PC-3 (cell line): Measurements from ENCODE around the gene SLC35F3. TPM values are rescaled to one million over a fixed set of nuclear protein-coding genes. Genes with fewer than 3 reads are reported as not detected.

ENCODE experiments used
- ATAC-seq: fragments of 200-7000 bp; cut with Tn5 transposase; 2 replicates; pipeline ENCODE4 v1.9.1; 2020; ENCODE audit warnings: mild to moderate bottlenecking, moderate library complexity
- BruUV-seq: library from RNA; stranded (reverse); fragments of 400-500 nt; replicated peaks from 2 replicates; lab custom pipeline; 2021; lab: Mats Ljungman, UMichigan
- CTCF ChIA-PET: fragments of 300-600 bp; sonication (Branson Sonifier 250); formaldehyde crosslinking; loops from one replicate; lab custom pipeline; 2022; ENCODE audit warnings: antibody characterized with exemption; lab: Charles Lee
- POLR2A ChIA-PET: fragments of 300-600 bp; sonication (Branson Sonifier 250); formaldehyde crosslinking; loops from one replicate; lab custom pipeline; 2022; ENCODE audit warnings: antibody characterized with exemption; ENCODE audit not compliant: unreplicated experiment; lab: Charles Lee
- DNase-seq: peaks from one replicate; pipeline ENCODE4 v3.0.0-alpha.2; 2015
- H2AFZ ChIP-seq: fragments of 300-600 bp; sonication (generic); 2 replicates; pipeline ENCODE4 v1.6.0; 2016; ENCODE audit warnings: antibody characterized with exemption, low read length
- H3F3A ChIP-seq: fragments of 300-600 bp; sonication (generic); one replicate; pipeline ENCODE4 v1.6.0; 2017; ENCODE audit warnings: antibody characterized with exemption, low read length, control low read depth, mild to moderate bottlenecking; ENCODE audit not compliant: unreplicated experiment
- H3K27ac ChIP-seq: fragments of 300-600 bp; sonication (generic); 2 replicates; pipeline ENCODE4 v1.5.1; 2016; ENCODE audit warnings: mild to moderate bottlenecking, low read length
- H3K27me3 ChIP-seq: fragments of 300-600 bp; sonication (generic); 2 replicates; pipeline ENCODE4 v1.6.1; 2016; ENCODE audit warnings: low read length, mixed read lengths
- H3K36me3 ChIP-seq: fragments of 300-600 bp; sonication (generic); 2 replicates; pipeline ENCODE4 v1.6.1; 2016; ENCODE audit warnings: low read depth, mixed run types, low read length, mixed read lengths
- H3K4me1 ChIP-seq: fragments of 300-600 bp; sonication (generic); 2 replicates; pipeline ENCODE4 v1.5.1; 2016; ENCODE audit warnings: low read length; ENCODE audit not compliant: insufficient read depth
- H3K4me2 ChIP-seq: fragments of 300-600 bp; sonication (generic); 2 replicates; pipeline ENCODE4 v1.6.0; 2016; ENCODE audit warnings: low read length
- H3K4me3 ChIP-seq: fragments of 300-600 bp; sonication (generic); 2 replicates; pipeline ENCODE4 v1.5.1; 2016; ENCODE audit warnings: mild to moderate bottlenecking, low read length, mixed read lengths
- H3K79me2 ChIP-seq: fragments of 300-600 bp; sonication (generic); 2 replicates; pipeline ENCODE4 v1.6.1; 2017; ENCODE audit warnings: low read length, mixed read lengths
- H3K9ac ChIP-seq: fragments of 300-600 bp; sonication (generic); 2 replicates; pipeline ENCODE4 v1.6.0; 2016; ENCODE audit warnings: mild to moderate bottlenecking, low read length
- H3K9me2 ChIP-seq: fragments of 300-600 bp; sonication (generic); replicated peaks from 2 replicates; pipeline ENCODE4 v1.6.1; 2016; ENCODE audit warnings: mixed run types, low read length, mixed read lengths
- H3K9me3 ChIP-seq: fragments of 300-600 bp; sonication (generic); 2 replicates; pipeline ENCODE4 v1.6.1; 2016; ENCODE audit warnings: low read length, mixed read lengths
- H4K20me1 ChIP-seq: fragments of 300-600 bp; sonication (generic); 2 replicates; pipeline ENCODE4 v1.6.1; 2016; ENCODE audit warnings: low read length, mixed read lengths
- EZH2 ChIP-seq: fragments of 300-600 bp; sonication (generic); IDR thresholded peaks from one replicate; pipeline ENCODE4 v1.6.1; 2017; ENCODE audit warnings: antibody characterized with exemption, mild to moderate bottlenecking, low read length; ENCODE audit not compliant: unreplicated experiment
- EZH2phosphoT487 ChIP-seq: fragments of 300-600 bp; sonication (generic); IDR thresholded peaks from 2 replicates; pipeline ENCODE4 v1.6.1; 2018; ENCODE audit warnings: mild to moderate bottlenecking, antibody characterized with exemption, low read length, borderline replicate concordance
- intact Hi-C: fragments of 100-400 bp; cut with micrococcal nuclease; formaldehyde crosslinking; loops from 2 replicates; pipeline ENCODE4 v1.9.0; 2023
- total RNA-seq: library from RNA; depleted of rRNA; stranded (reverse); fragments of >200 nt; gene quantifications from 2 replicates; pipeline ENCODE4 v1.2.3, GENCODE V29; 2014
- TF ChIP-seq, protein P1 (sequence below): fragments of 300-600 bp; sonication (generic); conservative IDR thresholded peaks from 2 replicates; pipeline ENCODE4 v1.5.1; 2017; ENCODE audit warnings: antibody characterized with exemption, low read depth, mild to moderate bottlenecking, low read length

SLC35F3 gene
- total RNA-seq, 1 experiment from 2014 or later = 17.7 TPM

DNA sequence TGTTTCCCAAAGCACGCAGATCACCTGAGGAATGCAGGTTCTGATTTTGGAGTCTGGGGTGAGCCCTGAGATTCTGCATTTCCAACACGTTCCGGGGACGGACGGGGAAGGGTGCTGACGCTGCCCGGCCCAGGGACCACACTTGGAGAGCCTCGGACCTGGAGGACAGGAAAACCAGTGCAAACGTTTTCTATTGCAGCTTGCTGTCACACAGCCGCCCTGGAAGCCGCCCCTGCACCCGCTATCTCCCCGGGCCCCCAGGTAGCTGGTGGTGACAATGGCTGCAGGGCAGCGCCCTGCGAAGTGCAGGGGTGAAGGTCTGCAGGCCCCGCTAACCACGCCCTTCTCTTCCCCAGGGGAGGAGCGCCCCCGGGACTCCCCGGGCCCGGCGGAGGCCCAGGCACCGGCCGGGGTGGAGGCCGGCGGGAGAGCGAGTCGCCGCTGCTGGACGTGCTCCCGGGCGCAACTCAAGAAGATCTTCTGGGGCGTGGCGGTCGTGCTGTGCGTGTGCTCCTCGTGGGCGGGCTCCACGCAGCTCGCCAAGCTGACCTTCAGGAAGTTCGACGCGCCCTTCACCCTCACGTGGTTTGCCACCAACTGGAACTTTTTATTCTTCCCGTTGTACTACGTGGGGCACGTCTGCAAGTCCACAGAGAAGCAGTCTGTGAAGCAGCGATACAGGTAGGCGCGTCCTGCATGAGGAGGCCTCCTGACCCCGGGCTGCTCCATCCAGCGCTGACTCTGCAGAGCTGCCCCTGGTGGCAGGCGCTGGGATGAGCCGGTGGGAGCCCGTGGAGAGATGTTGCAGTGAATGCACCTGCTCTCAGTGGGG is 326.8 kb downstream of the SLC35F3 start:
- peak; percentile 29; the same call in 1 of the 2 replicates for ATAC-seq
- no TSS peak for BruUV-seq

DNA sequence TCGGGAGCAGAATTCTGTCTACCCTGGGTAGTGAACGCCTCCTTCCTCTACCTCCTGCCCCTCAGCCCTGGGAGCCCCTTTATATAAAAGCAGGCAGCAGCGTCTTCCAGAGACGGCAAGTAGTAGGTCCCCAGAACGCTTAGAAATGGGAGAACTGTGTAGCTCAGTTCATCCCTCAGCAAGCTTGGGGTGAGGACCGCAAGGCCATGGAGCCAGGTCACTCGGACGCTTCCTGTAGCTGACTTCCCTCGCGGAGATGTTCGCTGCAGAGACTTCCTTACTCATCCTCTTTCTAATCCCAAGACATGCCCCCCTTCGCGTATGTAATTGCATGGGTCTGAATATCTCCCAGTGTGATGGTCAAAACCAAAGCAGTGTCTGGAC is 327.4 kb downstream of the SLC35F3 start:
- no peaks in the 10 kb centered on the region for H3F3A ChIP-seq
- H3K36me3 ChIP-seq = no peaks in the 10 kb centered on the region
- H3K9me3 ChIP-seq = no peaks in the 10 kb centered on the region
- TF ChIP-seq EZH2 (no peak), EZH2phosphoT487 (no peak)
- TF ChIP-seq, protein P1, sequence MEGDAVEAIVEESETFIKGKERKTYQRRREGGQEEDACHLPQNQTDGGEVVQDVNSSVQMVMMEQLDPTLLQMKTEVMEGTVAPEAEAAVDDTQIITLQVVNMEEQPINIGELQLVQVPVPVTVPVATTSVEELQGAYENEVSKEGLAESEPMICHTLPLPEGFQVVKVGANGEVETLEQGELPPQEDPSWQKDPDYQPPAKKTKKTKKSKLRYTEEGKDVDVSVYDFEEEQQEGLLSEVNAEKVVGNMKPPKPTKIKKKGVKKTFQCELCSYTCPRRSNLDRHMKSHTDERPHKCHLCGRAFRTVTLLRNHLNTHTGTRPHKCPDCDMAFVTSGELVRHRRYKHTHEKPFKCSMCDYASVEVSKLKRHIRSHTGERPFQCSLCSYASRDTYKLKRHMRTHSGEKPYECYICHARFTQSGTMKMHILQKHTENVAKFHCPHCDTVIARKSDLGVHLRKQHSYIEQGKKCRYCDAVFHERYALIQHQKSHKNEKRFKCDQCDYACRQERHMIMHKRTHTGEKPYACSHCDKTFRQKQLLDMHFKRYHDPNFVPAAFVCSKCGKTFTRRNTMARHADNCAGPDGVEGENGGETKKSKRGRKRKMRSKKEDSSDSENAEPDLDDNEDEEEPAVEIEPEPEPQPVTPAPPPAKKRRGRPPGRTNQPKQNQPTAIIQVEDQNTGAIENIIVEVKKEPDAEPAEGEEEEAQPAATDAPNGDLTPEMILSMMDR = no peak
- CTCF ChIA-PET = no interaction called here
- no peak overlapping the region for H3K4me3 ChIP-seq
- H3K79me2 ChIP-seq = no peaks in the 10 kb centered on the region
- POLR2A ChIA-PET = no interaction called here
- H3K4me2 ChIP-seq = no peak overlapping the region
- H3K27ac ChIP-seq = no peak overlapping the region
- ATAC-seq (no peak), DNase-seq (no peak)
- intact Hi-C loops = no loop called here
- no peaks in the 10 kb centered on the region for H3K9me2 ChIP-seq
- H2AFZ ChIP-seq = no peak overlapping the region
- H3K4me1 ChIP-seq = no peaks in the 10 kb centered on the region
- H3K27me3 ChIP-seq = no peaks in the 10 kb centered on the region
- no peaks in the 10 kb centered on the region for H4K20me1 ChIP-seq
- no TSS peak for BruUV-seq
- H3K9ac ChIP-seq = no peak overlapping the region

More for the DNA sequence above, 326.8 kb downstream of the SLC35F3 start:
- H3K4me3 ChIP-seq = no peak overlapping the region
- no peak for DNase-seq
- no peaks in the 10 kb centered on the region for H3K79me2 ChIP-seq
- ChIA-PET POLR2A (no interaction called here), CTCF (no interaction called here)
- H4K20me1 ChIP-seq = no peaks in the 10 kb centered on the region
- no peak overlapping the region for H2AFZ ChIP-seq
- no peak overlapping the region for H3K4me2 ChIP-seq
- no peak overlapping the region for H3K9ac ChIP-seq
- no peaks in the 10 kb centered on the region for H3K36me3 ChIP-seq
- intact Hi-C loops = no loop called here
- no peaks in the 10 kb centered on the region for H3K27me3 ChIP-seq
- no peaks in the 10 kb centered on the region for H3K9me2 ChIP-seq
- no peak overlapping the region for H3K27ac ChIP-seq
- no peaks in the 10 kb centered on the region for H3F3A ChIP-seq
- no peaks in the 10 kb centered on the region for H3K4me1 ChIP-seq
- H3K9me3 ChIP-seq = no peaks in the 10 kb centered on the region
- no peak for TF ChIP-seq EZH2
- TF ChIP-seq EZH2phosphoT487 = no peak
- TF ChIP-seq, protein P1 = peak; percentile 42

DNA sequence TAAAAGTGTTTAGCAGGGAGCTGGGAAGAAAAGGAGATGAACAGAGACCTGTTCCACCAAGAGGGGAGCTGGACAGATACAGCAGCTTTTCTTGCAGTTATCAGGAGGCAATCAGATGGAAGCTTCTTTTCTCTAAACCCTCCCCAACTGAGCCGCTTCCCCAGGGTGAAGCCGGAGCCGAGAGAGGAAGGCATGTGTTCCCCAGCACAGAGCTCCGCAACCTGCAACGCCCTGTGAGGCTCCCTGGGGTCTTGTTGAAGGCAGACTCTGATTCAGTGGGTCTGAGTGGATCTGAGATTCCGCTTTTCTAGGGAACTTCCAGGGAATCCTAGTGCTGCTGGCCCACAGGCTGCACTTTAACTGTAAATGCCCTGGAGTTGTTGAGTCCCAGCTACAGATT is 329.7 kb downstream of the SLC35F3 start:
- H3F3A ChIP-seq = no peaks in the 10 kb centered on the region
- no peak overlapping the region for H3K9ac ChIP-seq
- DNase-seq (no peak), ATAC-seq (no peak)
- no peaks in the 10 kb centered on the region for H3K27me3 ChIP-seq
- POLR2A ChIA-PET = interaction anchor here (0.6 kb wide), 1 partner anchor 18 kb away, joined by 4 read pairs; no protein-coding TSS in a partner anchor
- no peaks in the 10 kb centered on the region for H3K36me3 ChIP-seq
- H3K4me2 ChIP-seq = no peak overlapping the region
- CTCF ChIA-PET = no interaction called here
- TF ChIP-seq, protein P1 = no peak
- TF ChIP-seq EZH2 = no peak
- TF ChIP-seq EZH2phosphoT487 = no peak
- no peaks in the 10 kb centered on the region for H3K9me3 ChIP-seq
- no peak overlapping the region for H3K4me3 ChIP-seq
- BruUV-seq = no TSS peak
- H3K4me1 ChIP-seq = no peaks in the 10 kb centered on the region
- no peaks in the 10 kb centered on the region for H3K79me2 ChIP-seq
- H2AFZ ChIP-seq = no peak overlapping the region
- H4K20me1 ChIP-seq = no peaks in the 10 kb centered on the region
- intact Hi-C loops = no loop called here
- no peak overlapping the region for H3K27ac ChIP-seq
- H3K9me2 ChIP-seq = no peaks in the 10 kb centered on the region
